Middle frontal gyrus (tissue), 1 donor: ENCODE measurements around the gene BLOC1S4.

Source experiments
- DNase-seq: peaks from one replicate; pipeline ENCODE4 v3.0.0-alpha.2; 2015; ENCODE audit warnings: low spot score; ENCODE audit errors: extremely low spot score

BLOC1S4 gene

DNA sequence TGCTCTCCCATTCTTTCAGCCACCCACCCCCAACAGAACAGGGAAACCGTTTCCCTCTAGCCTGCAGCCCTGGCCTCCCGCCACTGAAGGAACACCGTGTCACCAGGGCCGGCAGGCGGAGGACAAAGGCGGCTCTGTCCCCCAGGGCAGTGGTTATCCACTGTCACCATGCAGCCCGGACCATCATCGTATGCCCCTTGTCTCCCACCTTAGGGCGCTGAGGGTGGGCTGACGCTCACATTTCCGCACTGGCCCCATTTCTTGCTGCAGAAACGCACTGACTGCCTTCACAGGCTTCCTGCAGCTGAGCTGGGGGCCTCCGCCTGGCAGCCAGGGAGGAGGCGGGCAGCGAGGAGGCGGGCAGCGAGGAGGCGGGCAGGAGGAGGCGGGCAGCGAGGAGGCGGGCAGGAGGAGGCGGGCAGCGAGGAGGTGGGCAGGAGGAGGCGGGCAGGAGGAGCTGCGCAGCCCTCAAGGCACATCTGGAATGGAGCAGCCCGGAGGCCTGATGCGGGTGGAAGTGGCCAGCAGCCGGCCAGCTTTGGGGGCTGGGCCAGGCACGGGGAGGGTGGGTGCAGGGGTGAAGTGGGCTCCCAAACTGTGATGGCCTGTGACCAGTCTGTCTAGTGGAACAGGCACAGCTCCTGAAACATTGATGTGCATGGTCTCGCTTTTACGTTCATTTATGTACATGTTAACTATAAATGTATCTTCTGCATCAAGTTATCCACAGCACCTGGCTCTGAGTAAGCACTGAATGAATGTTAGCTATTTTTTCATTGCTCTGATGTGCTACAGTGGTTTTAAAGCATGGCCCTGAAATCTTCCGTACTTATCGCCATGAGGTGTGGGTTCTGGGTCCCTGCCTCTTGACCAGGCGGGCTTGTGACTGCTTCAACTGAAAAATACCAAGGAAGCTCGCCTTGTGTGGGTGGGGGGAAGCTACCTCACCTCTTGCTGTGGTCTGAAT, 46.0 kb downstream of the BLOC1S4 start:
- no peak for DNase-seq

DNA sequence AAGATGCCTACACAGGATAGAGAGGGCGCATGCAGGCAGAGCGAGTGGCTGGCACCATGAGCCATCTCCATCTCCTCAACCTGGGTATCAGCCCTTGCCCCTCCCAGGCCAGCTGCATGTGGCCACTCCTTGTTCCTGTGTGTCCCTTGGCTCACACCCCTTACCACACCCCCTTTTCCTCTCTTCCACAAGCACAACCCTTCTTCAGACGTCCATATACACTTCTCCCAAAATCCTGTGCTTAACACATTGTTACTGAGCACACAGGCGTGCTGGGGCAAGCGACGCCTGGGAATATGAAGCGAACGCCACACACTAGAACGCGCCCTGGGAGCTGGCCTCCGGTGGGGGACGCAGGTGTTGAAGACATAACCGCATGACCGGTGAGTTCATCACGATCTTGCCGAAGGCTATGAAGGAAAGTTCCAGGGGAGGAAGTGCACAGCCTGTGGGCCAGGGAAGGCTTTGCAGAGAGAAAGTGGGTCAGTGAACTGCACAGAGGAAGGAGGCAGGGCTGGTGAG, 47.4 kb downstream of the BLOC1S4 start:
- no peak for DNase-seq

DNA sequence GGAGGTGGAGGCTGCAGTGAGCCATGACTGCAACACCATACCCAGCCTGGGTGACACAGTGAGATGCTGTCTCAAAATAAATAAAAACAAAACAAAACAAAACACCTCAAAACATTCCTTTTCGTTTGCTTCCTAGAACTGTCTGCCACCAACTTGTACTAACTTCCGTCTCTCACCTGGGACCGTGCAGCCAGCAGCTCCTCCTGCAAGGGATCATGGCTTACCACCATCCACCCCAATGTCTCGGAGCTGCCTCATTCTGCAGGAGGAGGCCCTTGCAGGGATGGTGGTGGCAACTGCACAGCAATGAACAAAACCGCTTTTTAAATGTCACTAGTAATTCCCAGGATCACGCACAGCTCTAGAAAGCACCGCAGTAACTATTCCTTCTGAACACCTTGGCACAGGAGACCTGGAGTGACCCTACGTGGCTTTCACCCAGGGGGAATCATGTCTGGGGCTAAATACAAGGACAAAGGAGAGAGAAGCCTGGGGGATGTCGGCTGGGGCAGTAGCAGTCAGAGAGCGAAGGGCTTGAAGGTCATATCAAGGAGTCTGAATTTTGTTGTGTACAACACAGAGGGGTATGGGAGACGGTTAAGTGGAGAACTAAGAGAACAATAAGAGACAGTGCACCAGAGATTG, 49.1 kb downstream of the BLOC1S4 start:
- DNase-seq = no peak

DNA sequence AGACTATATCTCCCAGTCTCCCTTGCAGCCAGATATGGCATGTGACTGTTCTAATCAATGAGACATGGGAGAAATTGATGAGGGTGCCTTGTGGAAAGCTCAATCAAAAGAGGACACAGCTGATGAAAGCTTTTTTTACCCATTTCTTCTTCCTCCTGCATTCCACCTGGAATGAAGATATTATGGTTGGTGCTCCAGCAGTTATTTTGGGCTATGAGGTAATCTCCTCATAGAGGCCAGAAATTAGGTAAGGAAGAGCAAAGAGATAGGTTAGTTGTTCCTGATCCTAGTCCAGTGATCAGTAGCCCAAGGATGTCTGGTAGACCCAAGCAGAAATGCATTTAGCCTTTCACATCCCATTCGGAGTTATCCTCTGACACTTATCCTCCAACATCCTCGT, 49.7 kb downstream of the BLOC1S4 start:
- no peak for DNase-seq
